NCI-H1436 treated with DMSO at 0.1 percent for 48 hours (cell line): ENCODE measurements around the gene CSTB.
"Not testable (repeated sequence)": the region's sequence is repeated elsewhere in the genome, so short reads cannot be mapped to it uniquely, and the experiment has no call there.

Experiments
- DNase-seq: peaks from one replicate; lab custom pipeline; 2025; lab: John Stamatoyannopoulos, UW

The CSTB gene, protein sequence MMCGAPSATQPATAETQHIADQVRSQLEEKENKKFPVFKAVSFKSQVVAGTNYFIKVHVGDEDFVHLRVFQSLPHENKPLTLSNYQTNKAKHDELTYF

DNA sequence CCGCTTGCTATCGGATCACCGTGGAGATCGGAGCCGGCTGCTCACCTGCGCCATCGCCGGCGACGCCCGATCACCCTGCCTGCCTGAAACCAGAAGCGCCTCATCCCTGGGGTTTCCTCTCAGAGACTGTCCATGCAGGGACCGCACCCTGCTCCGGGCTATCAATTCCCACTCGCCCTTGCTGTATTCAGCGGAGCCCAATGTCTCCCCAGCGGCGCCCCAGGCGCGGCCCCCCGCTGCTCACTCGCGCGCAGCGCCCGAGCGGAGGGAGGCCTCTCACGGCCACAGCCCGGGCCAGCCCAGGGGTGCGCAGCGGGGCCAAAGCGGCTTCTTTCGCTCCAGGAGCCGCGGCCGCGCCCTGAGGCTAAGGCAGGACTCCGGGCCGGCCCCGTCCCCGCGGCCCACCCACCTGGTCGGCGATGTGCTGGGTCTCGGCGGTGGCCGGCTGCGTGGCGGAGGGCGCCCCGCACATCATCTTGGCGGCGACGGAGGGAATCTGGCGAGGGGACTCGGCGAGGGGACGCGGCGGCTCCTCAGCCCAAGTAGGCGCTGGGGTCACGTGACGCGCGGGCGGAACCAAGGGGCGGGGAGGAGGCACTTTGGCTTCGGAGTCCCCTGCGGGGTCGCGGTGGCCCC lies at the start of gene CSTB:
CSTB (minus strand) TSS at position 514 of the 636 bp plus-strand sequence; CDS start at position 475, 39 bp downstream.
- DNase-seq: no peak

DNA sequence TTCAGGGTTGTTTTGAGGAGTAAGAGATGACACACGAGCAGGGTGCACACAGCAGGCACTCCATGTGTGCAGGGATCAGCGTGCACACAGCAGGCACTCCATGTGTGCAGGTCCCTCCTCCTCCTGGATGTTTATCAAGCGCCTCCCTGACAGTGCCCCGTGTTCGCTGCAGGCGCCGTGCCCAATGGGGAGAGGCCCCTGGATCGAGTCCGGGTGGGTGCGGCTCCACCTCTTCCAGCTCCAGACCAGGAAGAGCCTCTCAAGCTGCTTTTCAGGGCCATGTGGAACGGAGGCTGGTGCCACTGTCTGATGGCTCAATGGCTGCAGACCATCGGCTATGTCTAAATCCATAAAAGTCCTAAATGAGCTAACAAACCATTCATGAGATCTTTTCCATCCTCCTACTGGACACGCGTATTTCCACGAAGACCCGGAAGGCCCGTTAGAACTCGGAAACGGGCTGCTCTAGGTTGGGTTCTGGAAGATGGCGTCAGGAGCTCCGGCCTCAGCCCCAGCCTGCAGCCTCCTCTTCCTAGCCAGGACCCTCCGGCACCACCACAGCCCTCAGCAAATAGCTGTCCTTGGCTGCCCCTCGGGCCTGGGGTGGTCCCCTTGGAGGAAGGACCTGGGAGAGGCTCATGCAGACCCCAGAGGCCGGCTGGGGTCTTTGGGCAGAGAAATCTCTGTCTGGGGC lies 49.3 kb upstream of the CSTB start:
- DNase-seq: no peak

DNA sequence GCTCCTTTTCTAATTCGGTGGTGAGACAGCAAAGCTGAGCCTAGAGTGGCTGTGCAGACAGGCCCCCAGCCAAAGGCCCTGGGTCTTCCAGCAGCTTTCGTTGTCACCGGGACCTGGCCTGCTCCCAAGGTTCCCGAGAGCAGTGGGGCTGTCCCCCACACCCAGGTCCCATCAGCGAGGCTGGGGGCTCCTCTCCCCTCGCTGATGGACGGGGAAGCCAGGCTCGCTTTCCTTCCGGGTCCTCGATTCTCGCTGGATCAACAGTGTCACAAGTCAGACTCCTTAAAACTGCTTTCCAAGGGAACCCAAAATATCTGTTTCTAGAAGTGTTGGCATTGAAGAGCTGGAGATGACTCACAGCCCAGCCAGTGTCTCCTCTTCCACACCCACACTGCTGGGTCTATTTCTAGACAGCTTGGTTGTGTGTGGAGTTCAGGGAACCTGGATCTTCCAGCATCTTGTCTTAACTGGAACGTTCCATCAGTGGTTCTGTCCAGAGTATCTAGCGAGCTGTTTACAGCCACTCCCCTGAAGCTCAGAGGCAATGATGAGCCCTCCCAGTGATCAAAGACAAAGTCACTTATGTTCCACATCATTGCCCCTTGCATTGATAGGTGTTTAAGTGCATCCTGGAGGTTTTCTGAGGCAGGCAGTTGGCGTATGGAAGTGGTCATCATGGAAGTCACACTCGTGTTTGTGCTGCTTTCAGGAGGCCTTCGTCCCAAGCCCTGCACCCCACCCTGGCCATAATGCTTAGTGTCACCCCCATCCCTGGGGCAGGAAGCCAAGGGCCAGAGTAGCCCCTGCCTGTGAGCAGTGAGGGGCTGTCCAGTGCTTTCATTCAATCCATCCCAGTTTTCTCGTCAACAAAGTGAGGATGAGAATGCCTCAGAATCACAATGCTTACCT lies 48.5 kb upstream of the CSTB start:
- DNase-seq: no peak

DNA sequence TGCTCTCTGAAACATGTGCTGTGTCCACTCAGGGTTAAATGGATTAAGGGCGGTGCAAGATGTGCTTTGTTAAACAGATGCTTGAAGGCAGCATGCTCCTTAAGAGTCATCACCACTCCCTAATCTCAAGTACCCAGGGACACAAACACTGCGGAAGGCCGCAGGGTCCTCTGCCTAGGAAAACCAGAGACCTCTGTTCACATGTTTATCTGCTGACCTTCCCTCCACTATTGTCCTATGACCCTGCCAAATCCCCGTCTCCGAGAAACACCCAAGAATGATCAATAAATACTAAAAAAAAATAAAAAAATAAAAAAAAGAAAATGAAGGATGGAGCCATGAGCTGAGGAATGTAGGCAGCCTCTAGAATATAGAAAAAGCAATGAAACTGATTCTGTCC lies 46.6 kb upstream of the CSTB start:
- DNase-seq: not testable (repeated sequence)

DNA sequence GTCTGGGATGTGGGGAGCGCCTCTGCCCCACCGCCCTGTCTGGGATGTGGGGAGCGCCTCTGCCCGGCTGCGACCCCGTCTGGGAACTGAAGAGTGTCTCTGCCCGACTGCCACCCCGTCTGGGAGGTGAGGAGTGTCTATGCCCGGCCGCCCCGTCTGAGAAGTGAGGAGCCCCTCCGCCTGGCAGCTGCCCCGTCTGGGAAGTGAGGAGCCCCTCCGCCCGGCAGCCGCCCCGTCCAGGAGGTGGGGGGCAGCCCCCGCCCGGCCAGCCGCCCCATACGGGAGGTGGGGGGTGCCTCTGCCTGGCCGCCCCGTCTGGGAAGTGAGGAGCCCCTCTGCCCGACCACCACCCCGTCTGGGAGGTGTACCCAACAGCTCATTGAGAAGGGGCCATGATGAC lies 46.1 kb upstream of the CSTB start:
- not testable (repeated sequence) for DNase-seq

DNA sequence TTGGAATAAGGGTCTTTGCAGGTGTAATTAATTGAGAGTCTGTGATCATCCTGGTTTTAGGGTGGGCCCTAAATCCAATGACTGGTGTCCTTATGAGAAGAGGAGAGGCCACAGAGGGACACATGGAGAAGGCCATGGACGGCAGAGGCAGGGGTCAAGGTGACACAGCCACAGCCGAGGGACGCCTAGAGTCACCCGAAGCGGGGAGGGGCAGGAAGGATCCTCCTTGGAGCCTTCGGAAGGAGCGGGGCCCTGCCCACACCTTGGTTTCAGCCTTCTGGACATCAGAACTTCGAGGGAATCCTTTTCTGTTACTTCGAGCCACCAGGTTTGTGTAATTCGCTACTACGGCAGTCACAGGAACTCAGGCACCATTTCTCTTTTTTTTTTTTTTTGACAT lies 44.4 kb upstream of the CSTB start:
- no peak for DNase-seq

DNA sequence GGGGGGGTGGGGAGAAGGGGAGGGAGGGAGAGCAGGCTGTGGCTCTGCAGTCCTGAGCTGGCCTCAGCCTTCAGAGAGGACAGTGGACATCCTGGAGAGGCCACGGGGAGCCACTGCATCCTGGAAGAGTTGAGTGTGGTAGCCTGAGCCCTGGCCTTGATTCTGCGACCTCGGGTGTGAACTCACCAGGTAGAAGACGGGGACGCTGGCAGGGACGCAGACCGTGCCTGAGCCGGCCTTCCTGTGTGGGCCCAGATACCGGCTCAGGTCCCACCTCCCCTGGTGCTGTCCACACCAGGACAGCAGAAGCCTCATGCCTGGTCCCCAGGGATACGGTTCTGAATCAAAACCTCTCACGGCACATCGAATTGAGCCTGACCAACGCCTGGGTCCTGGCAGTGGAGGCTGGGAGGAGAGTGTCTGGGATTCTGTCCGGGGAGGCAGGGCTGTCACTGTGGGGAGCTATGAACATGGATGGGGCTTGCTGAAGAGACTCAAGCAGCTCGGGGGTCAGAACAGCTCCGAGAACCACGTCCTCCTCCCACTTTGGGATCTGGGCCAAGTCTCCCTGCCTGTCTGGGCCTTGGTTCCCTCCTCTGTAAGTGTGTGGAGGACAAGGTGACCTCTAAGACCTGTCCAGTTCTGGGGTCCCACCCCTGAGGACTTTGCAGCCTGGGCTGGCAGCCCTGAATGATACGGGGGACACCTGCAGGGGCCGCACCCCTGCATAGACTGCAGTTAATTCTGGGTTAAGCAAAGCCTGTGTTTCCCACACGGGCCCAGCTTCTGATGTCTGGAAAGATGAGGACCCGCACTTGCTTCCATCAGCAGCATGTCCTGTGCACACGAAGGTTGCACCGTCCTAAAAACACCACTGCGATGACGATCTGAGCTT lies 43.6 kb upstream of the CSTB start:
- no peak for DNase-seq

DNA sequence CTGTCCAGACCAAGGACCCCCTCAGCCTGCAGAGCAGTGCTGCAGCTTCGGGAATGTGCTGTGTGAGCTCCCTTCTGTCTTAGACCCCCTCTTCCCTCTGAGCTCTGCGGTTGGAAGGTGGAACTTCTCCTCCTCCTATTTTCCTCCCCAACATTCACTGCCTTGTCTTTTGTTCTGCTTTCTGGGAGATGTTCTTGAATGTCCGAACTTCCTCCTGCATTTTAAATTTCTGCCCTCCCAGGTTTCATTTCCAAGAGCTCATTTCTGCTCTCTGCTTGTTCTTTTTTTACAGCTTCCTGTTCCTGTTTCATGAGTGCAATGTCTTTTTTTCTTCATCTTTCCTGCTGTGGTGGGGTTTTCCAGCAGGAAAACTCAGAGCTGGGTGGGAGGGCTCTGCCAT lies 42.6 kb upstream of the CSTB start:
- no peak for DNase-seq

DNA sequence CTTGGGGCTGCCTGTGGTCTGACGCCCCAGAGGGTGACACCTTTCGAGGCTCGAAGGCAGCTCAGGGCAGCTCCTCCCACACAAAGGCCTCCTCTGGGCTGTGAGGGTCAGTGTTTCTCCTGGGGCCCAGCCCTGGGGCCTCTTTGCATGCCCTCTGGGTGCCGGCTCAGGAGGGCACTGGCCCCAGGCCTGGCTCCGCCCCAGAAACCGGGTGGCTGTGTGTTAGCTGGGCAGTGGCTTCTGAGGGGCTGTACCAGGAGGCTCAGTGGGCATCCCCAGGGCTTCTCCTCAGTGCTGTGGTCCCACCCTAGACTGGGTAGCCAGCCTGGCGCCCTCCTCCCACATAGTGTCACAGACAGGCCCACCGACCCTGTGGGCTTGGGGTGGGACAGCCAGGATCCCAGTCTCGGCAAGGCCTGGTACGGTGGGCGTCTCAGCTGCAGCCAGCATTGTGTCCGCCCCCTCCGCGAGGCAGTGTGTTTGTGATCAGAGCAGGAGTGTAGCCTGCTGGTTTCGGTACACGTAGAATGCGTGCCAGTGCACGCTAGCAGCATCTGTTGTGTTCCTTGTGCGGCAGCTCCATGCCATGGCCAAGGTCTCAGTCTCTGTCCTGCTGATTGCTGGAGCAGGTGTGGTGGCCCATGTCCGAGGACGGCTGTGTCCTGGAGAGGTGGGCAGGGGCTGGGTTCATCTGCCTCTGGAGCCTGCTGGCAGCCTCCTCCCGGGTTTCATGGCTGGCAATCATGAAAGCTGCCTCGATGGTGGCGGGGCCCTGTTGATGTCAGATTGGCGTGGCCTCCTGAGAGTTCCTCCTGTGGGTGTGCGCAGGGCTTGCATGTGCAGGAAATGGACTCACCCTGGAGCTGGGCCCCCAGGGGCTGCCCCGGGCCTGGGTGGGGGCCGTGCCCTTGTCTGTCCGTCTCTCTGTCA lies 41.3 kb upstream of the CSTB start:
- DNase-seq: no peak

DNA sequence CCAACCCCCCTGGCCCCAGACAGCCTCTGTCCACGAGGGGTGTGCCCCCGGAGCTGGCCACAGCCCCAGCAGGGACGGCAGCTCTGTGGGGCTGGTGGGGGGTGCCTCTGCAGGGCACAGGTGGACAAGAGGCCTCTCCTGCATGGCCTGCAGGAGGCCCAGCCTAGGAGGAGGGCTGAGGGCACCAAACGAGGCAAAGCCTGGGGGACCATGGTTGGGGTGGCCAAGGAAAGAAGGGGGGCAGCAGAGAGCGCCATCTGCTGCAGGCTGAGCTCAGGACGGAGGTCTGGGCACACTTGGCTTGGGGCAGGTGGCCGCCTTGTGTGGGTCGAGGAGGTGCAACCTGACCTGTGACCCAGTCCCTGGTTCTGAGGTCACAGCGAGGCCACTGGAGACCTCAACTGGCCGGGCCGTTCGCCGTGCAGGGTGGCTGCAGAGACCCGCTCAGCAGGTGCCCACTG lies 40.5 kb upstream of the CSTB start:
- DNase-seq: no peak

DNA sequence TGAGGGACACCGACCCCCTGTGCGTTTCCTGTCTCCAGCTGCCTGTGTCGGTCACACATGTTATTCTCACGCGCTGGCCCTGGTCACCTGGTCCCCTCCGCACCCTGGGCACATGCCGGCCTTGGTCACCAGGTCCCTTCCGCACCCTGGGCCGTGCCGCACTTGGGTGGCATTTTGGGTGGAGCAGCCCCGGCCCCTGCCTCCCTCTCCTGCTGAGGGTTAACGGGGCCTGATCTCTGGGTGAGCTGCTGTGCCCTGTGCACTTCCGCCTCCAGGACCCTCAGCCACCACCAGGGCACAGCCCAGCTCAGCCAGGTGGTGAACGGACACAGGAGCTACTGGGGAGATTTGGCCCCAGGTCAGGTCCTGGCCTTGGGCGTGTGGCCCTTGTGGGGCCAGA lies 39.9 kb upstream of the CSTB start:
- DNase-seq: no peak

DNA sequence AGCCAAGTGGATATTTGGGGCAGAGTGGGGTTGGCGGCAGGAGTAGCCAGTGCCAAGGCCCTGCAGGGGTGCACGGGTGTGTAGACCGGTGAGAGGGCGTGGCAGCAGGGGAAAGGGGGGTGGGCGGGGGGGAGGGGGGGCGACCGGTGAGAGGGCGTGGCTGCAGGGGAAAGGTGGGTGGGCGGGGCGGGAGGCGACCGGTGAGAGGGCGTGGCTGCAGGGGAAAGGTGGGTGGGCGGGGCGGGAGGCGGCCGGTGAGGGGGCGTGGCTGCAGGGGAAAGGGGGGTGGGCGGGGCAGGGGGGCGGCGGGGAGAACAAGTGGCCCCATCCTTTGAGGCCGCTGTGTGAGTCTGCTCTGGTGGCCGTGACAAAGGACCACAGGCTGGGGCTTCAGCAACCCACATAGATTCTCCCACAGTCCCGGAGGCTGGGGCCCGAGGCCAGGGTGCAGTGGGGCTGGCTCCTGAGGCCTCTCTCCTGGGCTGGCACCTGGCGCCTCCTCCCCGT lies 39.1 kb upstream of the CSTB start:
- DNase-seq: no peak

DNA sequence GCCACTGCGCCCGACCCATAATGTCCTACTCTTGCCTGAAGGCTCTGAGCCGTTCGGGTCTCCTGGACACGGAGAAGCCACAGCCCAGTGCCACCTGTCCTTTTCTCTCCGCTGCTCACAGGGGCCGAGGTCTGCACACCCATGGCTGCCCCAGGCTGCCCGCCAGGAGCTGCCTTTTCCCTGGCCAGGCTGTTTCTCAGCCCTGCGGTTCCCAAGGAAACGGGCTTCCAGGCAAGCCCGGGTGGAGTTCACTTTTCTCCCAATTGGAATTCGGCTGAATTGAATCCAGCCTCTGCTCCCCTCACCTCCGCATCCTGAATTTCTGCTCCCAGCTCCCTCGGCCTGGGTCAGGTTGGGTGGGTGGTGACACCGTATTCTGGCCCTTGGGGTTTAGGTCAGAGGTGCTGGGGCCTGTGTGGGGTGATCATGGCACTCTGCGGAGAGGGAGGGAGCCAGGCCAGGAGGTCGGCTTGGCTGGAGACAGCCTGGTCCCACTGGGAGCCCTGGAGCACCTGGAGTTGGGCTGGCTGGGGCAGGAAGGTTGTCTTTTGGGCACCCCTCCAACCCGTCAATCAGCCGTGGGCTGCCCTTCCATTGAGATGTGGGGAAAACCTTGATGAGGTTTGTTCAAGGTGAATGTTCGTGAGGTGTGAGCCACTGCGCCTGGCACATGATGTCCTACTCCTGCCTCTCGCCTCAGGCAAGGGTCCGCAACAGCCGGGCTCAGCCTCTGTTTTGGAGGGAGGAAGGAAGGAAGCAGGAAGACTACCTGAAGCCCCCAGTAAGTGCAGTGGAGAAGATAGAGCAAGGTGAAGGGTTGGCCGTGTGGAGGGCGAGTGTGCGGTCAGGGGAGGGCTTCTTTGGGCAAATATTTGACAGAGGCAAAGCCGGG lies 38.4 kb upstream of the CSTB start:
- DNase-seq: no peak

DNA sequence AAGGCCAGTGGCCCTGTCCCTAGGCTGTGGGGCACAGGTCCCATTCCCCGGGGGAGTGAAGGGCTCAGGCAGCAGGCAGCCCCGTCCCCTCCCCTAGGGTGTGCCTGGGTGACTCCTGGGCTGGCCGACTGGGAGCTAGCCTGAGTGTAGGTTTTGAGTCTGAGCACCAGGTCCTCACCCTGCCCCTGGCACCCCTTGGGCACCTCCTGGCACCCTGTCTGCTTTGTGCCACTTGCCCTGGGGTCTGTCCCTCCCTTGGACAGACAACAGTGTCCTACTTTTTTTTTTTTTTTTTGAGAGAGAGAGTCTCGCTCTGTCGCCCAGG lies 37.5 kb upstream of the CSTB start:
- DNase-seq: no peak

DNA sequence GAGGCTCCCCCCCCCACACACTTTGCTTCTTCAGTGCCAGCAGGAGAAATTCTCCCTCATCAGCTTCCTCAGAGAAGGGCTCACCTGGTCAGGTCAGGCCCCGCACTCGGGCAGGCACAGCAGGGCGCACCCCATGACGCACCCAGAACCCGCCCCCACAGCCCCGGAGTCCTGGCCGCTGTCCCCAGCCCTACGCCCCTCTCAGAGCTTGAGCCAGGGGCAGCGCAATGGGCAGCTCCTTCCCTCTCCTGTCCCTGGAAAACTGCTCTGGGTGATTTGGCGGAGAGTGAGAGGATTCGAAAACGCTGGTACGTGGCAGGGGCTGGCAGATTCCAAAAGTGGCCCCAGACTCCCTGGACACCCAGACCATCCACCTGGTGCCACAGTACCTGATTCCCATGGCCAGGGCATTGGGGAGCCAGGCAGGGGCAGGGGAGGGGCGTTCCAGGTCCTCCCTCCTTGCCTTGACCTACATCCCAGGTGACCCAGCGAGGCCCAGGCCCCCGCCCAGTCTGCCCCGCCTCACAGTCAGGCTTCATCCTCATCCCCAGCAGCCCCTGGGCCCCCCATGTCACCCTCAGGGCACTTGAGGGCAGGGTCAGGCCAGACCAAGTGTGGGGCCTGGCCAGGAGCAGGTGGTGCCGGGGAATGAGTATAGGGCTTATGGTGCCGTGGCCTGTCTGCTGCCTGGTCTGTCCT lies 37.0 kb upstream of the CSTB start:
- no peak for DNase-seq

DNA sequence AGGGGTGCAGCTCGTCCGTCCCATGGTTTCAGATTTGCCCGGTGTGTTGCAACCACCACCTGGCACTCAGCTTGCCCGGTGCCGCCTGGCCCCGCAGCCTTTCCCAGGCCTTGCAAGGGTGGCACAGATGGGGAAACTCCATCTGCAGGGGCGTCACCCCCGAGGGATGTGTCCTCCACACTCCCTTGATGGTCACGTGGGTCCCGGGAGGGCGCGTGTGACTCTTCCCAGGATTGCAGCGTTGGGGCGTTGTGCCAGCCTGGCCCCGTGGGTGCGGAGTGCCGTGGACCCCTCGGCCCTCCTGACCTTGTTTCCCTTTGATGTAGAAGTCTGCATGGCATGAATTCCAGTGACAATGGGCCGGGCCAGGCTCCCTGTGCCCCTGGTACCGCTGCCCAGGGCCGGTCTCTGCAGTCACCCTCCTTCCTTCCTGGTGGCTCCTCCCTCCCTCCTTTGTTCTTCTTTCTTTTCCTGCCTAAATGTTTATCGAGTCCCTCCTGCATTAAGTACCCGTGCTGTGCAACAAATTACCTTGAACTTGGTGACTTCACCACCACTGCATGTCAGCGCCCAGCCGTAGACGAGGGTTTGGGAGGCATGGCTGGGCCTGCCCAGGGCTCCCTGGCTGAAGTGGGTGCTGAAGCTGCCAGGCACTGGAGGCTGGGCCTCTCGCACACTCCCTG lies 36.2 kb upstream of the CSTB start:
- peak; percentile 46 for DNase-seq

DNA sequence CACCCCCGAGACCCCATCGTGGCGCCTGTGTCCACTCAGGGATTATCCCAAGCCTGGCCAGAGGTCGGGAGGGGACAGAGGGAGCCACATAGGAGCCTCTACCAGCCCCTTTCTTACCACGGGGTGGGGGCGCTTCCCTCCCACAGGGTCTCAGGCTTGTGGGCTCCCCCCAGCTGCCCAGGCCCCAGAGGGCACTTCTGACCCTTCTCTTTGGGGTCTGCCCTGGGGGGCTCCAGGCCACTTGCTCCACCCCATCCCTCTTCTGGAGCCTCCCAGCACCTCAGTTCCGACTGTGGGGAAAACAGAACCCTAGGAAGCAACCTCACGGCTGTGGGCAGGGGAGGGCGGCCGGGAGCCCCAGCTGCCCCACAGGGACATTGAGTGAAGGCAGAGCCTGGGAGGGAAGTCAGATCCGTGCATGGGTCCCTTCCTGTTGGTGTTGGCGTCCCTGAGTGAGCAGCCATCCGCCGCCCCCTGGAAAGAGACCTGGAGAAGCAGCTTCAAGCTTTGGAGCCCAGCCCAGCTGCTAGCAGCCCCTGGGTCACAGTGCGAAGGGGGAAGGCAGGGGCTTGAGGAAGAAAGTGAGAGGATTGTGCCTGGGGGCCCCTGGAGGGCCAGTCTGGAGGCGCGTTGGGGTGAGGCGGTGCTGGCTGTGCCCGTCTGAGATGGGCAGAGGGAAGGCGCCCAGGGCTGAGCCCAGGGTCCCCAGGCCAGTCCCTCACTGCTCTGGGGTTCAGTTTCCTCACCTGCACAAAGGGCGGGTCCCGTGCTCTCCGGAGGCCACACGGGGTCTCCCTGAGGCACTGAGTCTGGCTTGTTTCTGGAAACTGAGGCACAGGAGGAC lies 35.4 kb upstream of the CSTB start:
- DNase-seq: no peak
